GM12801 (cell line): ENCODE data around the gene PRIM2.

Experiments used
- TF ChIP-seq, protein P1 (sequence below): IDR thresholded peaks from one replicate; pipeline ENCODE4 v1.5.1; 2011; ENCODE audit warnings: control low read depth; ENCODE audit not compliant: insufficient read length; ENCODE audit errors: extremely low read depth

Gene PRIM2

DNA sequence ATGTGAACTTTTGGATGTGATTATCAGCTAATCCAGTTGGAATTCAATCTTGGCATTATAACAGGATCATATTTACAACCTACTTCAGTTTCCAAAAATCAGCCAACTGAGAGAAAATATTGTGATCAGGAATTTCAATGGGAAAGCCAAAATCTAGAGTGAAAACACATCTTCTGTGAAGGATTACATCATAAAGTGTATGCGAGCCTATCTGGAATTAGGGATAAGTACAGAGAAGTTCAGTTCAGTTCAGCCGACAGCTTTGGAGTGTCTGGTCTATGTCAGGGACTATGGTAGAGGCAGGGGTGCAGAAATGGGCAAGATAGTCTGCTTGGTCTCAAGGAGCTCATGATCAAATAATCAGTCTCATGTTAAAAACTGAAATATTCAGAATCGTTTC is 12.3 kb upstream of the PRIM2 start:
- TF ChIP-seq, protein P1, sequence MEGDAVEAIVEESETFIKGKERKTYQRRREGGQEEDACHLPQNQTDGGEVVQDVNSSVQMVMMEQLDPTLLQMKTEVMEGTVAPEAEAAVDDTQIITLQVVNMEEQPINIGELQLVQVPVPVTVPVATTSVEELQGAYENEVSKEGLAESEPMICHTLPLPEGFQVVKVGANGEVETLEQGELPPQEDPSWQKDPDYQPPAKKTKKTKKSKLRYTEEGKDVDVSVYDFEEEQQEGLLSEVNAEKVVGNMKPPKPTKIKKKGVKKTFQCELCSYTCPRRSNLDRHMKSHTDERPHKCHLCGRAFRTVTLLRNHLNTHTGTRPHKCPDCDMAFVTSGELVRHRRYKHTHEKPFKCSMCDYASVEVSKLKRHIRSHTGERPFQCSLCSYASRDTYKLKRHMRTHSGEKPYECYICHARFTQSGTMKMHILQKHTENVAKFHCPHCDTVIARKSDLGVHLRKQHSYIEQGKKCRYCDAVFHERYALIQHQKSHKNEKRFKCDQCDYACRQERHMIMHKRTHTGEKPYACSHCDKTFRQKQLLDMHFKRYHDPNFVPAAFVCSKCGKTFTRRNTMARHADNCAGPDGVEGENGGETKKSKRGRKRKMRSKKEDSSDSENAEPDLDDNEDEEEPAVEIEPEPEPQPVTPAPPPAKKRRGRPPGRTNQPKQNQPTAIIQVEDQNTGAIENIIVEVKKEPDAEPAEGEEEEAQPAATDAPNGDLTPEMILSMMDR: no peak

DNA sequence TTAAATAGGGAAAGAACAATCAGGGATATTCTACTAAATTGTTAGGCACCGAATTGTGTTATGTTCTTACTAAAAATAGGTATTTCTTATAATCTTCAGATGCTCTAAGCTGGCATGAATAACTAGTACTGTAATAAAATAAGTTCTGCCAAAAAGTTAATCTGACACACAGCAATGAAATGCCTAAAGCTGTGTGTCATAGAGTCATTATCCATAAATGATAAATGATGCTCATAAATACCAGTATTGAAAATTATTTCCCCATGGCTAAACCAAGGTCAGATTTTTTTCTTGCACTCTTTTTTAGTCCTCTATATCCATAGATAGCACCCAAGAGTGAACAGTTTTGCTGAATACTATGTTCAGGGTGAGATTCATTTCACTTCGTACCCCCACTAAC is 11.7 kb upstream of the PRIM2 start:
- TF ChIP-seq, protein P1: no peak

DNA sequence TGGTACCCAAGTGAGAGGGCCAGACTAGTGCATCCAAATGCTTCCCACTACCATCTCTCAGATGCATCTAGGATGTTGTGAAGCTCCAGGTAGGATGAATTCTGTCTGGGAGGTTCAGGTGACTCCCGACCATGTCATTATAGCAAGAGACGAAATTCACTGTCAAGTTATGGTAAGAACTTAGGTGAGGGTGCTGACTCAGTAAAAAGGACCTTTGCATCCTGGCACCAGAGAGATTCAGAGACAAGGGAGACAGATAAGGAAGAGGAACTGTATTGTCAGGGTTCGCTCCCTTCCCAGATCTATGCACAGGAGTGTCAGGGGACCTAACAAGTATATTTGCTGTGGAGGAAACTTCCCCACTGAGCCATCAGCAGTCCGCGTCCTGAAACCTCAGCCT is 11.2 kb upstream of the PRIM2 start:
- TF ChIP-seq, protein P1: no peak

GRCh38 chr6:57307850-57308249 is 9.6 kb upstream of the PRIM2 start:
- TF ChIP-seq, protein P1: no peak

DNA sequence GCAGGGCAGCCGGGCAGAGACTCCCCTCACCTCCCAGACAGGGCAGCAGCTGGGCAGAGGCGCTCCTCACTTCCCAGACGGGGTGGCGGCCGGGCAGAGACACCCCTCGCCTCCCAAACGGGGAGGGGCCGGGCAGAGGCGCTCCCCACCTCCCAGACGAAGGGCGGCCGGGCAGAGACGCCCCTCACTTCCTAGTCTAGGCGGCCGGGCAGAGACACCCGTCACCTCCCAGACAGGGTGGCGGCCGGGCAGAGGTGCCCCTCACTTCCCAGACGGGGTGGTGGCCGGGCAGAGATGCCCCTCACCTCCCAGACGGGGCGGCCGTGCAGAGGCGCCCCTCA is 6.6 kb upstream of the PRIM2 start:
- TF ChIP-seq, protein P1: no peak

DNA sequence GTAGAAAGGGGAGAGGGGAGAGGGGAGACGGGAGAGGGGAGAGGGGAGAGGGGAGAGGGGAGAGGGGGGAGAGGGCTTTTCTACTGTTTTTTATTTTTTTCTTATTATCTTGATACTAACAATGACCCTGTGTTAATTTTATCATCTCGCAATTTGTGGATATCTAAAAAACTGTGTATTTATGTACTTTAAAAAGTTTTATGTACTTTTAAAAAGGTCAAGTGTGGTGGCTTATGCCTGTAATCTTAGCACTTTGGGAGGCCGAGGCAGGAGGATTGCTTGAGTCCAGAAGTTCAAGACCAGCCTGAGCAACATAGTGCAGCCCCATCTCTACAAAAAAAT is 5.5 kb upstream of the PRIM2 start:
- TF ChIP-seq, protein P1: no peak

- TF ChIP-seq, protein P1: no peak
Measured at GRCh38 chr6:57313009-57313408, 4.4 kb upstream of the PRIM2 start.

DNA sequence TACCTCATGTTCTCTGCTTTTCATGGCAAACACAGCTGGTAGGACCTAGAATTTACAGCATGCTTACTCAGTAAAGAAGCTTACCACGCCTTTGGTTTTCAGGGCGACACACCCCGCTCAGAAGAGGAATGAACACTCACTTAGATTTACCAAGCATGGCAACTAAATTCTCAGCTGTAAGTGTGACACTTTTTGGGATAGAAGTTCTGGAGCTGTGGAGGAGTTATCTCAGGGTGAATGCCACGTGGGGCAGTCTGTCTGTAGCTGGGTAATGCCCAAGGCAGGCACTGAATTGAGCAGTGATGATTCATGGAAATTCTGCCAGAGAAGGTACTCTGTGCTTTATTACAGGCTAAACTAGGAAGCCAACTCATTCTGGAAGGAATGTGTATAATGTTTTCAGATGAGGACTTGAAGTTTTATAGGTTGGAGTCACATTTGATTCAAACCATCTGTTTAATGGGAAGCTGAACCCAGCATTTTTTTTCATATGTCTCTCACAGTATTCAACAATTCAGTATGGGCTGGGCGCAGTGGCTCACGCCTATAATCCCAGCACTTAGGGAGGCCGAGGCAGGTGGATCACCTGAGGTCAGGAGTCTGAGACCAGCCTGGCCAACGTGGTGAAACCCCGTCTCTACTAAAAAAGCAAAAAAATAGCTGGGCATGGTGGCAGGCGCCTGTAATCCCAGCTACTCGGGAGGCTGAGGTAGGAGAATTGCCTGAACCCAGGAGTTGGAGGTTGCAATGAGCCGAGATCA is 3.5 kb upstream of the PRIM2 start:
- TF ChIP-seq, protein P1: no peak
